GM19239 (cell line): ENCODE results near the gene PPP4R3A.
A peak's percentile ranks its signal among the peaks of the same experiment; 100 is the strongest.
"Not testable (repeated sequence)": the region's sequence is repeated elsewhere in the genome, so short reads cannot be mapped to it uniquely, and the experiment has no call there.

Experiments used
- DNase-seq: peaks from one replicate; pipeline ENCODE4 v3.0.0; 2011; ENCODE audit warnings: low spot score; ENCODE audit not compliant: insufficient read length
- FAIRE-seq: peaks from 2 replicates; lab custom pipeline; 2011; peaks lifted over from hg19 to GRCh38; lab: Jason Lieb, UNC

The PPP4R3A gene

GRCh38 chr14:91508105-91508504 lies 2.0 kb downstream of the PPP4R3A start:
- FAIRE-seq (no peak), DNase-seq (no peak)

DNA sequence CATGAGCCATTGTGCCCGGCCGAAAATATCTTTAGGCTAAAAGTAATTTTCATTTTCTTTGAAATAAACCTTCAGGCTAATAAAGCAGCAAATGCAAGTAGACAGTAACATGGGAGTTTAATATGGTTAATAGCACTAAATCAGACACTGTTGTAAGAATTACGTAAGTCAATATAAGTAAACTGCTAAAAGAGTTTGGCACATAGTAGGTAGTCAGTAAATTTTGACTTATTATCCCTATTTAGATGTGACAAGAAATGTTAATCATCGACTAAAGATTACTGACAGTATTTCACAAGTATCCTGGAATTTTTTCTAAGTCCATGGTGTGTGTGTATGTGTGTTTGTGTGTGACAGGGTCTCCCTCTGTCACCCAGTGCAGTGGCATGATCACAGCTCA lies 3.9 kb downstream of the PPP4R3A start:
- no peak for FAIRE-seq
- DNase-seq, result no peak

GRCh38 chr14:91503000-91503504 lies 7.1 kb downstream of the PPP4R3A start:
- no peak for FAIRE-seq
- DNase-seq, result no peak

- FAIRE-seq (no peak), DNase-seq (no peak)
Measured at GRCh38 chr14:91501951-91502930, 7.9 kb downstream of the PPP4R3A start.

DNA sequence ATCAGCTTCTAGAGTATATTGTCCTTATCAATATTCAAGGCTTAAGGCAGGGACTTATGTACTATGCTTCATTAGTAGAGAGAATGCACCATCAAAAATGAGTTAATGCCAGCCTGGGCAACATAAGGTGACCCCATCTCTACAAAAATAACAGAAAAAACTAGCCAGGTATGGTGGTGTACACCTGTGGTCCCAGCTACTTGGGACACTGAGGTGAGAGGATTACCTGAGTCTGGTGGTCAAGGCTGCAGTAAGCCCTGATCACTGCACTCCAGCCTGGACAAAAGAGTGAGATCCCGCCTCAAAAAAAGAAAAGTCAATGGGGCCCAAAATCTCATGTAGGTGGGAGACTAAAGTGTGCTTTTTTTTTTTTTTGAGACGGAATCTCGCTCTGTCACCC lies 8.8 kb downstream of the PPP4R3A start:
- DNase-seq (no peak), FAIRE-seq (no peak)

DNA sequence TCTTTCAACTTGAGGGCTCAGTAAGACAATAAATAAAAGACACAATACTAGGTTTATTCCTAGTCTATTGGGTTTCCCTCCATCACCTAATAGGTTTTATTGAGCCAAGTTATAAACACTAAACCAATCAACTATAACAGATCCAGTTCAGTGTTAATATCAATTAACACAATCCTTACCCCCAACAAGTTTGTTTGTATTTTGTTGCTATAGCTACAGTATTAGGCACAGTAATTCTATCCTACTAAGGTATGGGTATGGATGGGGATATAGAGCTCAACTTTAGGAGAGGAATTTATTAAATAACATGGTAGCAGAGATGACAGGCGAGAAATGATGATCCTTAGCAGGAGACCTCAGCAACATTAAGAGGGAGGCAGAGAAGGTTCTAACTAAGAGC lies 13.3 kb downstream of the PPP4R3A start:
- DNase-seq (no peak), FAIRE-seq (no peak)

DNA sequence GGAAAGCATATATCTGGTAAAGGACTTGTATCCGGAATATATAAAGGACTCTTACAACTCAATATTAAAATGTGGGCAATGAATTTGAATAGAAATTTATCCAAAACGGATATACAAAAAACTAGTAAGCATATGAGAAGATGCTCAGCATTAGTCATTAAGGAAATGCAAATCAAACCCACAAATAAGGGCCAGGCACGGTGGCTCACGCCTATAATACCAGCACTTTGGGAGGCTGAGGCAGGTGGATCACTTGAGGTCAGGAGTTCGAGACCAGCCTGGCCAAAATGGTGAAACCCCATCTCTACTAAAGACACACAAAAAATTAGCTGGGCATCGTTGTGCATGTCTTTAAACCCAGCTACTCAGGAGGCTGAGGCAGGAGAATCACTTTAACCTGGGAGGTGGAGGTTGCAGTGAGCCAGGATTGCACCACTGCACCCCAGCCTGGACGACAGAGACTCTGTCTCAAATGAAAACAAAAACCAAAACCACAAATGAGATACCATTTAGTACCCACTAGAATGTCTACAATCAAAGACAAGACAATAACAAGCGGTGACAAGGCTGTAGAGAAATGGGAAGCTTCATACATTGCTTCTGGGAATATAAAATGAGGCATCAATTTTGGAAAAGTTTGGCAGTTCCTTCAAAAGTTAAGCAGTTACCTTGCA lies 15.6 kb downstream of the PPP4R3A start:
- peak; percentile 8 for FAIRE-seq

DNA sequence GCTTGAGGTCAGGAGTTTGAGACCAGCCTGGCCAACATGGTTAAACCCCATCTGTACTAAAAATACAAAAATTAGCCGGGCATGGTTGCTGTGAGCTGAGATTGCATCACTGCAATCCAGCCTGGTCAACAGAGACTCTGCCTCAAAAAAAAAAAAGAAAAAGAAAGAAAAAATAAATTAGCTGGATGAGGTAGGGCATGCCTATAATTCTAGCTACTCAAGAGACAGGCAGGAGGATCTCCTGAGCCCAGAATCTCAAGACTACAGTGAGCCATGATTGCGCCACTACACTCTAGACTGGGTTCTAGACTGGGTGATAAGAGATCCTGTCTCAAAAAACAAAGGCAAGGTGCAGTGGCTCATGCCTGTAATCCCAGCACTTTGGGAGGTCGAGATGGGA lies 16.9 kb downstream of the PPP4R3A start:
- DNase-seq (no peak), FAIRE-seq (no peak)

More for the DNA sequence above, 15.6 kb downstream of the PPP4R3A start:
- not testable (repeated sequence) for DNase-seq

GRCh38 chr14:91484744-91485143 lies 25.4 kb downstream of the PPP4R3A start:
- FAIRE-seq (peak; percentile 82), DNase-seq (no peak)

DNA sequence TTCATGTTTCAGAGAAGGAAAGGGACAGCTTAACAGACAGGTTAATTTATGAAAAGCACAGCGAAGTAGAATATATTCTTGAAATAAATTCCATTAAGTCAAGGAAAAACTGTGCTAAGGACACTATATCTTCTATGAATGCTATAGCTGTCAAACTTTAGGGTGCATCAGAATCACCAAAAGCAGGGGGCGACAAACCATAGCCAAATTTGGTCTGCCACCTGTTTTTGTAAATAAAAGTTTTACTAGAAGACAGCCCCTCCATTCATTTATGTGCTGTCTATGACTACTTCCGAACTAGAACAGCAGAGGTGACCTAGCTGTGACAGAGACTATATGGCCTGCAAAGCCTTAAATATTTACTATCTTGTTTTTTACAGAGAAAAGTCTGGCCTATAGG lies 25.9 kb downstream of the PPP4R3A start:
- DNase-seq (no peak), FAIRE-seq (no peak)

DNA sequence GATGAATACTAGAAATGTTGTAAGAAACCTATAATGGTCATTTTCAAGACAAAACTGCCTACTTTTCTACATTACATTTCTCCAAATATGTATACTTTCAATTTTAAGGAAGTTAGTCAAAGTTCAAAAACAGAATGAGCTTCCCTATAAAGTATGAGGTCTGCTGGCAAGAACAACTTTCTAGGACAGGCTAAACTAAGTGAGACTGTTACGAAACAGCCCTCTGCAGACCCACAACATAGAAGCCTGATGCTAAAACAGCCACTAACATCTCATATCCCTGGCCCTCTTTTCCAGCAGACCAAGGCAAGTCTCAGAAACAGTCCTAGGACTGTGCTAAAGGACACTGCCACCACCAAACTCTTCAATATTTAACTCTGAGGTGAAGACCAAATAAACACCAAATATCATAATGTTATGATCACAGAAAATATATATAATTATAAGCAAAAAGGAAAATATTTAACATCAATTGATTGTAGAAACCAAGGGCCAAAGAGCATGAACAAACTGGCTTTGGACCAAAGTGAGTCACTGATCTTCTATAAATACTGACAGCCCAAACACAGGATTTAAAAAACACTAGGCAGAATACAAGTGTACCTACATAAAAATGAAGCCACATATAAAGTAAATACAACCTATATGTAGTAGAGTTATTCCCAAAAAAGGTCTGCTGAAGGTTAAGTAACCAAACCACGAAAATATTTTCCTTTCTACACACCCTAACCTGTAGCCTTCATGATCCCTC lies 27.7 kb downstream of the PPP4R3A start:
- no peak for FAIRE-seq

DNA sequence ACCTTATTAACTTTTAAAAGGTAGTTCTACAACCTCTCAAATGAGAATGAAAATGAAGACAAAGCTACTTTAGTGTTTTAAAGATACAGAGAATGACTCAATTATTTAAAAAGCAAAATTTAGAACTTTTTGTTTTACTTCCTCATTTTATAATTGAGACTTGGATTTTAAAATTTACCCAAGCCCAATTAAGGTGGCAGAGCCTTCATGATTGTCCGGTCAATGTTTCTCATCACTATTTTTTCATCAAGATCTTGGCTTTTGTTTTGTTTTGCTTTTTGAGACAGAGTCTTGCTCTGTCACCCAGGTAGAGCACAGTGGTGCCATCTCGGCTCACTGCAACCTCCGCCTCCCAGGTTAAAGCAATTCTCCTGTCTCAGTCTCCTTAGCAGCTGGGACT lies 32.7 kb downstream of the PPP4R3A start:
- FAIRE-seq (no peak), DNase-seq (no peak)

More for the DNA sequence above, 27.7 kb downstream of the PPP4R3A start:
- DNase-seq, result no peak

- FAIRE-seq (peak; percentile 33), DNase-seq (no peak)
Measured at GRCh38 chr14:91473046-91473445, 37.1 kb downstream of the PPP4R3A start.

DNA sequence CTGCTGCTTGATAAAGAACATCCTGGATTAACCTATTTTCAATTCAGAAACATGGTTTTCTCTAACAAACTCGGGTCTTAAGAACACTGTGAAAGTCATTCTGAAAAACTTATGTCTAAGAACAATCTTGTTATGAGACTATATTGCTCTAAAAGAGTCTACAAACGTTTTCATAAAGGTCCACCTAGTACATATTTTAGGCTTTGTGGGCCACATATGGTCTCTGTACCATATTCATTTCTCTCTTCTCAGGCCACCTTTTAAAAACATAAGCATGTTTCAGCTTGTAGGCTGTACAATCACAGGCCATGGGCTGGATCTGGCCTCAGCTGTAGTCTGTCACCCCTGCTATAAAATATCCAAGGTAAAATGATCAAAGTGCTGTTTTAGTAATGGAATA lies 39.9 kb downstream of the PPP4R3A start:
- FAIRE-seq (no peak), DNase-seq (no peak)

DNA sequence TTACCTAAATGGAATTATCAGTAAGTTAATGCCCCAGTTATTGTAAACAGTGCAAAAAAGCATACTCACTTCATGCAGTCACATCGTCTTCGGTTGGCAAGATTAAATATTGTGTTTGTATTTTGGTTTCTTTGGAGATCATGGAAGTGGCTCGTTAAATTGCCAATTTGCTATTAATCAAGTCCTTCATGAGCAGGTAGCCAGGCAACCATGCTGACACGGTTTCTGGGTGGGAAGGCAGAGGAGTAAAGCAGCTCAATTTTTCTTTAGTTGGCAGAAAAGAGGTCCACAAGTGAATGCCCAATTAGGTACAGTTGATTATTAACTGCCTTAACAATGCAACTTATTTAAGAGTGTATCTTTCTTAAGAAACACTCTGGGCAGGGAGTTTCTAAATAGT lies 43.9 kb downstream of the PPP4R3A start:
- DNase-seq (no peak), FAIRE-seq (peak; percentile 8)

DNA sequence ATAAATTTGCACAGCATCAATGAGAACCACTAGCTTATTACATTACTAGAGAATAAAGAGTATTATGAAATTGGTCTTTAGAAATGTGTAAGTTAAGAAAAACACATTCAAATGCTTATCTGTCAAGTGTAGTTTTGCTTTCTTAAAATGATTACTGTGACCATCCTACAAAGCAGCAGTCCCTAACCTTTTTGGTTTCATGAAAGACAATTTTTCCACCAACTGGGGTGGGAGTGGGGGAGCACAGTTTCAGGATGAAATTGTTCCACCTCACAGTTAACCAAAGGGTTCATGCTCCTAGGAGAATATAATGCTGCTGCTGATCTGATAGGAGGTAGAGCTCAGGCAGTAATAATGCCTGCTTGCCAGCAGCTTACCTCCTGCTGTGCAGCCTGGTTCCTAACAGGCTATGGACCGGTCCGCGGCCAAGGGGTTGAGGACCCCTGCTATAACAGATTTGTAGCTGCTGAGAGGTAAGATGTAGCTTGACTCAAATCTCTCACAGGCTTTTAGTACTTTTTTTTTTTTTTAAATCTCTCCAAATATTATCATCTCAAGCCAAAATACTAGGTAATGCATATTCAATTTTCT lies 45.4 kb downstream of the PPP4R3A start:
- FAIRE-seq (no peak), DNase-seq (no peak)

DNA sequence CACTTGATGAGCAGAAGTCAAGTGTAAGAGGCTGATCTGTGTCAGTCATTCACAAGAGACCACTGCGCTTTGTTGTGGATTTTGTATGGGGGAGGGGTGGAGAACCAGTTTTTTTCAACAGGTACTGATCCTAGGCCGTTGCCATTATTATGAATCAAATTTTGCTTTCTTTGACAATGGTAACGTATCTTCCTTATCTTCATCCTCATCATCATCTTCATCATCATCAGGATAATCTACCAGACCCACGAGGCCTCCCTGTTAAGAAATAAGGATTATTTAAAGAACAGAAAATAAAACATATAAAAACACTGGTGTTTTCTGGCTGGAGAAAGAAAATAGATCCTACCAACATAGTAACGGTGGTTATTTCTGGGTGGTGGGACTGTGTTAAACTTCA lies 51.5 kb downstream of the PPP4R3A start:
- no peak for DNase-seq
- no peak for FAIRE-seq

DNA sequence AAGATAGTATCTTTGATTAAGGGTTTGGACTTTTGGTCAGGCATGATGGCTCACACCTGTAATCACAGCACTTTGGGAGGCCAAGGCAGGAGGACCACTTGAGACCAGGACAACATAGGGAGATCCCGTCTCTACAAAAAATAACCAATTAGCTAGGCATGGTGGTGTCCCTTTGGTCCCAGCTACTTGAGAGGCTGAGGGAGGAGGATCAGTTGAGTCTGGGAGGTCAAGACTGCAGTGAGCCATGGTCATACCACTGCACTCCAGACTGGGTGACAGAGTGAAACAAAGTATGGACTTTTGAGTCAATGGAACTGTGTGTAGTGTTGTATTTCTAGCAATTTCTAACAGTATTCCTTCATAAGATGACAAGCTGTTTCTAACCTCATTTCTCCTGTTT lies 53.8 kb downstream of the PPP4R3A start:
- no peak for FAIRE-seq
- no peak for DNase-seq

DNA sequence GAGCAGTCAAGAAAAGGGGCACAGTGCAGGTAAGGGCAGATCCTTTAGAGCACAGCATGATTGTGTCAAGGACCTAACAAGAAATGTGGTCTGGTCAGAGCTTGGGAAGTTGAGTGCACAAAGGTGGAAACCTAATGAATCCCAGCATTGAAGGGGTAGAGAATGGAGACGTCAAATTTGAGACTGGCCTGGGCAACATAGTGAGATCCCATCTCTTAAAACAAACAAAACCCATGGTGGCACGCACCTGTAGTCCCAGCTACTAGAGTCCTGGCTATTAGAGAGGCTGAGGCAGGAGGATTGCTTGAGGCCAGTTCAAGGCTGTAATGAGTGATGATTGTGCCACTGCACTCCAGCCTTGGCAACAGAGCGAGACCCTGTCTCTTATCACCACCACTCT lies 55.5 kb downstream of the PPP4R3A start:
- DNase-seq (no peak), FAIRE-seq (peak; percentile 58)

DNA sequence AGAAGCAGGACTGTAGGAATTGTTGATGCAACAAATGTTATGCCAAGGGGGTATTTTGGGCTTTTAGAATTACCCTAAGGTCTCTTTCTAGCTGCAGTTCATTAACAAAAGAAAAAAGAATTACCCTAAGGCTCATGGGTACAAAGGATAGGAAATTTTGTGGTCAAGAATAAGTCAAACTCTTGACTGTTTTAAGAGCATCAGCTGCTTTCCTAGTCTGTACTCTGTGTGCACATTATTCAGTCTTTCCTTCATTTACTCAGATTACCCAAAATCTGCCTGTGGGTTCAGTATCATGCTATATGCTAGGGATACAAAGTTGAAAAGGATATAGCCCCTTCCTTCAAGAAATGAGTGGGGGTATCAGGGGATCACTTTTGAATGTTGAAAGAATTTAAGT lies 56.0 kb downstream of the PPP4R3A start:
- FAIRE-seq (no peak), DNase-seq (no peak)
